HEK293 (cell line): ENCODE results near the gene GLB1L.

Experiments used
- ZBTB7A ChIP-seq: fragments of 450-650 bp; formaldehyde crosslinking; IDR thresholded peaks from 2 replicates; pipeline ENCODE4 v1.5.1; 2016; ENCODE audit warnings: low read depth, missing biosample characterization, missing genetic modification characterization
- ZNF2 ChIP-seq: fragments of 450-650 bp; formaldehyde crosslinking; IDR thresholded peaks from 2 replicates; pipeline ENCODE4 v1.5.1; 2016; ENCODE audit warnings: missing biosample characterization, missing genetic modification characterization
- ZNF202 ChIP-seq: fragments of 450-650 bp; formaldehyde crosslinking; IDR thresholded peaks from 2 replicates; pipeline ENCODE4 v1.5.1; 2016; ENCODE audit warnings: missing biosample characterization, missing genetic modification characterization, borderline replicate concordance
- ZNF416 ChIP-seq: fragments of 450-650 bp; formaldehyde crosslinking; IDR thresholded peaks from 2 replicates; pipeline ENCODE4 v1.5.1; 2016; ENCODE audit warnings: missing biosample characterization, missing genetic modification characterization
- ZNF510 ChIP-seq: fragments of 450-650 bp; formaldehyde crosslinking; IDR thresholded peaks from 2 replicates; pipeline ENCODE4 v1.5.1; 2018; ENCODE audit warnings: mild to moderate bottlenecking, missing genetic modification characterization, missing biosample characterization; ENCODE audit not compliant: insufficient replicate concordance
- TF ChIP-seq, protein P1 (sequence below): fragments of 450-650 bp; formaldehyde crosslinking; IDR thresholded peaks from 2 replicates; pipeline ENCODE4 v1.5.1; 2016; ENCODE audit warnings: missing biosample characterization, missing genetic modification characterization
- TF ChIP-seq, protein P2 (sequence below): fragments of 450-650 bp; formaldehyde crosslinking; IDR thresholded peaks from 2 replicates; pipeline ENCODE4 v1.5.1; 2016; ENCODE audit warnings: missing biosample characterization, missing genetic modification characterization
- TF ChIP-seq, protein P3 (sequence below): fragments of 450-650 bp; formaldehyde crosslinking; IDR thresholded peaks from 2 replicates; pipeline ENCODE4 v1.5.1; 2016; ENCODE audit warnings: missing biosample characterization, missing genetic modification characterization

DNA sequence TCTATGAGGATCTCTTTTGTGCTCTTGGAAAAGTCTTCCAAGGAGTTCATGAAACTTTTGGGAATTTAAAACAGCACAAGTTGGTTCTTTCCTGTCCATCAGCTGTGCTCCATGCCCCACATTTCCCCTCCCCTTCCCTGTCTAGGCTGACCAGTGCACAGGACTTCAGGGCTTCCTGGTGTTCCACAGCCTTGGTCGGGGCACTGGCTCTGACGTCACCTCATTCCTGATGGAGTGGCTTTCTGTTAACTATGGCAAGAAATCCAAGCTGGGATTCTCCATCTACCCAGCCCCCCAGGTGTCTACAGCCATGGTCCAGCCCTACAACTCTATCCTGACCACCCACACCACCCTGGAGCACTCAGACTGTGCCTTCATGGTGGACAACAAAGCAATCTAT lies 25.8 kb upstream of the GLB1L start:
- no peak for TF ChIP-seq ZNF510 (tag by site-specific recombination)
- TF ChIP-seq ZNF202, result no peak
- TF ChIP-seq, protein P1, sequence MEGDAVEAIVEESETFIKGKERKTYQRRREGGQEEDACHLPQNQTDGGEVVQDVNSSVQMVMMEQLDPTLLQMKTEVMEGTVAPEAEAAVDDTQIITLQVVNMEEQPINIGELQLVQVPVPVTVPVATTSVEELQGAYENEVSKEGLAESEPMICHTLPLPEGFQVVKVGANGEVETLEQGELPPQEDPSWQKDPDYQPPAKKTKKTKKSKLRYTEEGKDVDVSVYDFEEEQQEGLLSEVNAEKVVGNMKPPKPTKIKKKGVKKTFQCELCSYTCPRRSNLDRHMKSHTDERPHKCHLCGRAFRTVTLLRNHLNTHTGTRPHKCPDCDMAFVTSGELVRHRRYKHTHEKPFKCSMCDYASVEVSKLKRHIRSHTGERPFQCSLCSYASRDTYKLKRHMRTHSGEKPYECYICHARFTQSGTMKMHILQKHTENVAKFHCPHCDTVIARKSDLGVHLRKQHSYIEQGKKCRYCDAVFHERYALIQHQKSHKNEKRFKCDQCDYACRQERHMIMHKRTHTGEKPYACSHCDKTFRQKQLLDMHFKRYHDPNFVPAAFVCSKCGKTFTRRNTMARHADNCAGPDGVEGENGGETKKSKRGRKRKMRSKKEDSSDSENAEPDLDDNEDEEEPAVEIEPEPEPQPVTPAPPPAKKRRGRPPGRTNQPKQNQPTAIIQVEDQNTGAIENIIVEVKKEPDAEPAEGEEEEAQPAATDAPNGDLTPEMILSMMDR, result no peak
- TF ChIP-seq, protein P2, sequence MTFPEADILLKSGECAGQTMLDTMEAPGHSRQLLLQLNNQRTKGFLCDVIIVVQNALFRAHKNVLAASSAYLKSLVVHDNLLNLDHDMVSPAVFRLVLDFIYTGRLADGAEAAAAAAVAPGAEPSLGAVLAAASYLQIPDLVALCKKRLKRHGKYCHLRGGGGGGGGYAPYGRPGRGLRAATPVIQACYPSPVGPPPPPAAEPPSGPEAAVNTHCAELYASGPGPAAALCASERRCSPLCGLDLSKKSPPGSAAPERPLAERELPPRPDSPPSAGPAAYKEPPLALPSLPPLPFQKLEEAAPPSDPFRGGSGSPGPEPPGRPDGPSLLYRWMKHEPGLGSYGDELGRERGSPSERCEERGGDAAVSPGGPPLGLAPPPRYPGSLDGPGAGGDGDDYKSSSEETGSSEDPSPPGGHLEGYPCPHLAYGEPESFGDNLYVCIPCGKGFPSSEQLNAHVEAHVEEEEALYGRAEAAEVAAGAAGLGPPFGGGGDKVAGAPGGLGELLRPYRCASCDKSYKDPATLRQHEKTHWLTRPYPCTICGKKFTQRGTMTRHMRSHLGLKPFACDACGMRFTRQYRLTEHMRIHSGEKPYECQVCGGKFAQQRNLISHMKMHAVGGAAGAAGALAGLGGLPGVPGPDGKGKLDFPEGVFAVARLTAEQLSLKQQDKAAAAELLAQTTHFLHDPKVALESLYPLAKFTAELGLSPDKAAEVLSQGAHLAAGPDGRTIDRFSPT (tag by site-specific recombination), result no peak
- TF ChIP-seq, protein P3, sequence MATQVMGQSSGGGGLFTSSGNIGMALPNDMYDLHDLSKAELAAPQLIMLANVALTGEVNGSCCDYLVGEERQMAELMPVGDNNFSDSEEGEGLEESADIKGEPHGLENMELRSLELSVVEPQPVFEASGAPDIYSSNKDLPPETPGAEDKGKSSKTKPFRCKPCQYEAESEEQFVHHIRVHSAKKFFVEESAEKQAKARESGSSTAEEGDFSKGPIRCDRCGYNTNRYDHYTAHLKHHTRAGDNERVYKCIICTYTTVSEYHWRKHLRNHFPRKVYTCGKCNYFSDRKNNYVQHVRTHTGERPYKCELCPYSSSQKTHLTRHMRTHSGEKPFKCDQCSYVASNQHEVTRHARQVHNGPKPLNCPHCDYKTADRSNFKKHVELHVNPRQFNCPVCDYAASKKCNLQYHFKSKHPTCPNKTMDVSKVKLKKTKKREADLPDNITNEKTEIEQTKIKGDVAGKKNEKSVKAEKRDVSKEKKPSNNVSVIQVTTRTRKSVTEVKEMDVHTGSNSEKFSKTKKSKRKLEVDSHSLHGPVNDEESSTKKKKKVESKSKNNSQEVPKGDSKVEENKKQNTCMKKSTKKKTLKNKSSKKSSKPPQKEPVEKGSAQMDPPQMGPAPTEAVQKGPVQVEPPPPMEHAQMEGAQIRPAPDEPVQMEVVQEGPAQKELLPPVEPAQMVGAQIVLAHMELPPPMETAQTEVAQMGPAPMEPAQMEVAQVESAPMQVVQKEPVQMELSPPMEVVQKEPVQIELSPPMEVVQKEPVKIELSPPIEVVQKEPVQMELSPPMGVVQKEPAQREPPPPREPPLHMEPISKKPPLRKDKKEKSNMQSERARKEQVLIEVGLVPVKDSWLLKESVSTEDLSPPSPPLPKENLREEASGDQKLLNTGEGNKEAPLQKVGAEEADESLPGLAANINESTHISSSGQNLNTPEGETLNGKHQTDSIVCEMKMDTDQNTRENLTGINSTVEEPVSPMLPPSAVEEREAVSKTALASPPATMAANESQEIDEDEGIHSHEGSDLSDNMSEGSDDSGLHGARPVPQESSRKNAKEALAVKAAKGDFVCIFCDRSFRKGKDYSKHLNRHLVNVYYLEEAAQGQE, result no peak
- no peak for TF ChIP-seq ZNF416
- TF ChIP-seq ZBTB7A (tag by site-specific recombination), result no peak
- no peak for TF ChIP-seq ZNF2
